IMR-90 (cell line): ENCODE results near the gene SLC22A4. TPM values are rescaled to one million over a fixed set of nuclear protein-coding genes. Genes with fewer than 3 reads are reported as not detected.

Source experiments
- ATAC-seq: fragments of 200-7000 bp; cut with Tn5 transposase; 2 replicates; pipeline ENCODE4 v1.9.1; 2020; ENCODE audit warnings: low read depth, mild to moderate bottlenecking, moderate library complexity
- BruUV-seq: library from RNA; stranded (reverse); fragments of 400-500 nt; replicated peaks from 2 replicates; lab custom pipeline; 2021; lab: Mats Ljungman, UMichigan
- CTCF ChIA-PET: fragments of 300-600 bp; formaldehyde crosslinking; extraction: SDS; loops from one replicate; lab custom pipeline; 2021; ENCODE audit warnings: antibody characterized with exemption; lab: Yijun Ruan, JAX
- POLR2A ChIA-PET: fragments of 300-600 bp; sonication (Branson Sonifier 250); formaldehyde crosslinking; loops from one replicate; lab custom pipeline; 2022; ENCODE audit warnings: antibody characterized with exemption; ENCODE audit not compliant: unreplicated experiment; lab: Charles Lee
- DNase-seq: peaks from one replicate; pipeline ENCODE4 v3.0.0; 2013
- H2AFZ ChIP-seq: replicated peaks from 2 replicates; pipeline ENCODE3; 2013; ENCODE audit warnings: low read length, mild to moderate bottlenecking; ENCODE audit not compliant: poor library complexity
- H2AK5ac ChIP-seq: 2 replicates; pipeline ENCODE4 v1.6.1; 2013; ENCODE audit warnings: low read depth, low read length, inconsistent platforms
- H2AK9ac ChIP-seq: replicated peaks from 2 replicates; pipeline ENCODE3; 2013; ENCODE audit warnings: mild to moderate bottlenecking, low read depth, low read length, moderate library complexity; ENCODE audit not compliant: poor library complexity
- H2BK120ac ChIP-seq: 2 replicates; pipeline ENCODE4 v1.6.1; 2013; ENCODE audit warnings: low read depth, low read length, inconsistent platforms
- H2BK15ac ChIP-seq: 3 replicates; pipeline ENCODE4 v1.6.1; 2013; ENCODE audit warnings: low read depth, low read length, inconsistent platforms
- H2BK20ac ChIP-seq: 2 replicates; pipeline ENCODE4 v1.6.1; 2013; ENCODE audit warnings: low read depth, mild to moderate bottlenecking, inconsistent platforms, low read length, moderate library complexity
- H2BK5ac ChIP-seq: 2 replicates; pipeline ENCODE4 v1.6.1; 2013; ENCODE audit warnings: mild to moderate bottlenecking, low read depth, low read length, inconsistent platforms; ENCODE audit not compliant: poor library complexity, severe bottlenecking
- H3K14ac ChIP-seq: replicated peaks from 2 replicates; pipeline ENCODE4 v1.6.1; 2013; ENCODE audit warnings: low read depth, low read length, inconsistent platforms
- H3K18ac ChIP-seq: 2 replicates; pipeline ENCODE4 v1.6.1; 2013; ENCODE audit warnings: low read depth, low read length, control low read depth
- H3K23ac ChIP-seq: 2 replicates; pipeline ENCODE4 v1.6.1; 2013; ENCODE audit warnings: low read depth, low read length, inconsistent platforms
- H3K27ac ChIP-seq: 2 replicates; pipeline ENCODE4 v1.5.1; 2013; ENCODE audit warnings: mild to moderate bottlenecking, control low read depth, low read length; ENCODE audit not compliant: insufficient read depth
- H3K27me3 ChIP-seq: 2 replicates; pipeline ENCODE4 v1.6.1; 2013; ENCODE audit warnings: low read length; ENCODE audit not compliant: control insufficient read depth, insufficient read depth
- H3K36me3 ChIP-seq: 2 replicates; pipeline ENCODE4 v1.6.1; 2013; ENCODE audit warnings: low read length, mixed read lengths; ENCODE audit not compliant: control insufficient read depth, insufficient read depth
- H3K4ac ChIP-seq: 2 replicates; pipeline ENCODE4 v1.6.1; 2013; ENCODE audit warnings: low read depth, low read length, inconsistent platforms
- H3K4me1 ChIP-seq: 2 replicates; pipeline ENCODE4 v1.6.1; 2013; ENCODE audit warnings: low read length, mixed read lengths; ENCODE audit not compliant: control insufficient read depth, insufficient read depth
- H3K4me2 ChIP-seq: 2 replicates; pipeline ENCODE4 v1.6.1; 2013; ENCODE audit warnings: low read depth, mild to moderate bottlenecking, control low read depth, low read length, moderate library complexity
- H3K4me3 ChIP-seq: 2 replicates; pipeline ENCODE4 v1.5.1; 2013; ENCODE audit warnings: low read depth, mild to moderate bottlenecking, control low read depth, low read length, moderate library complexity; ENCODE audit not compliant: insufficient read depth
- H3K56ac ChIP-seq: 2 replicates; pipeline ENCODE4 v1.6.1; 2013; ENCODE audit warnings: low read length, inconsistent platforms; ENCODE audit not compliant: insufficient read depth; ENCODE audit errors: extremely low read depth
- H3K79me1 ChIP-seq, 2 experiments: 2 replicates each; pipeline ENCODE4 v1.6.1; 2013; ENCODE audit warnings: low read length in 2 of 2, inconsistent platforms in 1 of 2, low read depth in 1 of 2
- H3K9ac ChIP-seq: 2 replicates; pipeline ENCODE4 v1.6.1; 2013; ENCODE audit warnings: low read depth, low read length, control low read depth
- H3K9me1 ChIP-seq: 2 replicates; pipeline ENCODE4 v1.6.1; 2013; ENCODE audit warnings: low read length, inconsistent platforms; ENCODE audit not compliant: insufficient read depth
- H3K9me3 ChIP-seq: 2 replicates; pipeline ENCODE4 v1.6.1; 2013; ENCODE audit warnings: low read length; ENCODE audit not compliant: control insufficient read depth, insufficient read depth
- H4K20me1 ChIP-seq: 2 replicates; pipeline ENCODE4 v1.6.1; 2013; ENCODE audit warnings: low read length, inconsistent platforms; ENCODE audit not compliant: insufficient read depth
- H4K5ac ChIP-seq: 2 replicates; pipeline ENCODE4 v1.6.1; 2013; ENCODE audit warnings: mild to moderate bottlenecking, low read depth, low read length, control low read depth
- H4K8ac ChIP-seq, 2 experiments: 2 replicates each; pipeline ENCODE4 v1.6.1; 2013; ENCODE audit warnings: low read depth in 2 of 2, low read length in 2 of 2, control low read depth in 1 of 2, inconsistent platforms in 1 of 2
- H4K91ac ChIP-seq: 2 replicates; pipeline ENCODE4 v1.6.1; 2013; ENCODE audit warnings: low read depth, low read length, inconsistent platforms; ENCODE audit not compliant: insufficient read depth
- BHLHE40 ChIP-seq: fragments of 150-350 bp; IDR thresholded peaks from 2 replicates; pipeline ENCODE4 v1.6.1; 2016; ENCODE audit warnings: mild to moderate bottlenecking, low read depth, low read length
- CEBPB ChIP-seq: IDR thresholded peaks from 2 replicates; pipeline ENCODE4 v1.6.1; 2012; ENCODE audit warnings: low read depth, low read length, improper control_type of control experiment
- CHD1 ChIP-seq: IDR thresholded peaks from 2 replicates; pipeline ENCODE4 v1.6.1; 2012; ENCODE audit warnings: low read depth, low read length, improper control_type of control experiment
- FOS ChIP-seq: fragments of 150-350 bp; IDR thresholded peaks from 2 replicates; pipeline ENCODE4 v1.6.1; 2016; ENCODE audit warnings: low read depth, low read length
- MAFK ChIP-seq: IDR thresholded peaks from 2 replicates; pipeline ENCODE4 v1.6.1; 2012; ENCODE audit warnings: low read depth, low read length, improper control_type of control experiment
- MAZ ChIP-seq: IDR thresholded peaks from 2 replicates; pipeline ENCODE4 v1.6.1; 2012; ENCODE audit warnings: low read depth, mild to moderate bottlenecking, low read length, improper control_type of control experiment, moderate library complexity, borderline replicate concordance
- MXI1 ChIP-seq: IDR thresholded peaks from 2 replicates; pipeline ENCODE4 v1.6.1; 2012; ENCODE audit warnings: low read depth, mild to moderate bottlenecking, low read length, moderate library complexity, borderline replicate concordance
- NFE2L2 ChIP-seq: fragments of 150-350 bp; IDR thresholded peaks from 2 replicates; pipeline ENCODE4 v1.6.1; 2016; ENCODE audit warnings: low read depth, mild to moderate bottlenecking, low read length
- POLR2A ChIP-seq: IDR thresholded peaks from 2 replicates; pipeline ENCODE4 v1.6.1; 2012; ENCODE audit warnings: mild to moderate bottlenecking, low read depth, low read length
- RAD21 ChIP-seq: IDR thresholded peaks from 2 replicates; pipeline ENCODE4 v1.6.1; 2012; ENCODE audit warnings: low read length, improper control_type of control experiment
- RCOR1 ChIP-seq: IDR thresholded peaks from 2 replicates; pipeline ENCODE4 v1.6.1; 2012; ENCODE audit warnings: mild to moderate bottlenecking, low read length, improper control_type of control experiment; ENCODE audit not compliant: insufficient replicate concordance
- RFX5 ChIP-seq: IDR thresholded peaks from 2 replicates; pipeline ENCODE4 v1.8.0; 2012; ENCODE audit warnings: low read depth, mild to moderate bottlenecking, low read length, moderate library complexity
- SMC3 ChIP-seq: fragments of 150-350 bp; IDR thresholded peaks from 2 replicates; pipeline ENCODE4 v1.6.1; 2016; ENCODE audit warnings: low read depth, mild to moderate bottlenecking, antibody characterized with exemption, low read length, moderate library complexity
- dilution Hi-C: fragments of 300-500 bp; cut with HindIII; formaldehyde crosslinking; loops from one replicate; pipeline ENCODE4 v1.14.3; 2018; ENCODE audit warnings: low sequenced_read_pairs; ENCODE audit not compliant: unreplicated experiment
- in situ Hi-C: fragments of 300-500 bp; cut with MboI; formaldehyde crosslinking; loops from 3 replicates; pipeline ENCODE4 v1.14.3; 2019; ENCODE audit warnings: low sequenced_read_pairs, inconsistent platforms, mixed read lengths
- intact Hi-C: fragments of 100-400 bp; cut with micrococcal nuclease; formaldehyde crosslinking; loops from 2 replicates; pipeline ENCODE4 v1.10.0; 2022
- polyA plus RNA-seq, 3 experiments: library from polyadenylated mRNA; depleted of rRNA; stranded (reverse); fragments of >200 nt; gene quantifications; 2 replicates each; pipeline ENCODE4 v1.2.3, GENCODE V29; 2012; ENCODE audit warnings: low replicate concordance in 1 of 3
- total RNA-seq: library from RNA; depleted of rRNA; stranded (reverse); fragments of >200 nt; gene quantifications from 2 replicates; pipeline ENCODE4 v1.2.3, GENCODE V29; 2012
- TF ChIP-seq, protein P1 (sequence below): fragments of 150-350 bp; IDR thresholded peaks from 2 replicates; pipeline ENCODE4 v1.6.1; 2017; ENCODE audit warnings: mild to moderate bottlenecking, antibody characterized with exemption, low read length, low read depth
- TF ChIP-seq, protein P2 (sequence below): conservative IDR thresholded peaks from 2 replicates; pipeline ENCODE4 v1.5.1; 2012; ENCODE audit warnings: mild to moderate bottlenecking, low read depth, low read length, improper control_type of control experiment
- TF ChIP-seq, protein P3 (sequence below): fragments of 150-350 bp; IDR thresholded peaks from 2 replicates; pipeline ENCODE4 v1.6.1; 2016; ENCODE audit warnings: low read depth, mild to moderate bottlenecking, low read length, moderate library complexity, borderline replicate concordance

The SLC22A4 gene
- total and polyA plus RNA-seq, 2 of the 4 experiments (the other 2 are of a cell fraction): 2.6 to 3.2 TPM

DNA sequence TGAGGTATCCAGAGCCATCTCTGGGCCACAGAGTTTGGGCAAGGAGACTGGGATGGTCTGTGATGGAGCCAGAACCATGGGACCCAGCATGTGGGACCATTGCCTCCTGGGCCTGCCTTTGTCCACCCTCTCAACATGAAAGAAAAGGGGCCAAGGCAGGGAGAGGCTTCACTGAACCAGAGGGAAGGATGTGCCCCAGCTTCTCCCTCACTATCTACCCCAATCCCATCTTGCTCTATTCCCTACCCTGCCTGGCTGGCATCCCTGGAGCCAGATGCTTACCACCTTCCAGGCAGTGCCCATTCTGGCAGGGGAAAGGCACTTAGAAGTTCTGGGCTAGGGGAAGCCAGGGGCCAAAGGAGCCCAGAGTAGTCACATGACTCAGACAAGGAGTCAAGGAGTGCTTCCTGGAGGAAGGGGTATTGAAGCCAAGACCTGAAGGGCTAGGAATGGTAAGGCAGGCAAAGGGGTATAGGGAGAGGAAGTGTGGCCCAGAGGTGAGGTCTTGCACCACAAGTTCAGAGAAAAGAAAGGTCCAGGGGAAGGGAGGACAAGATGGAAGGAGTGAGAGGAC is 26.9 kb upstream of the SLC22A4 start:
- in situ Hi-C loops: no loop called here
- CTCF ChIA-PET: interaction anchor here (0.6 kb wide), 1 partner anchor 51 kb away, joined by 5 read pairs; no protein-coding TSS in a partner anchor

More for the DNA sequence above, 26.9 kb upstream of the SLC22A4 start:
- POLR2A ChIA-PET: no interaction called here
- peaks cover 57% of the 10 kb centered on the region for H3K4me1 ChIP-seq
- no peaks in the 10 kb centered on the region for H3K9me3 ChIP-seq
- no peak overlapping the region for H3K4me3 ChIP-seq
- H2AK5ac ChIP-seq: peak overlapping the region; percentile 58
- H3K14ac ChIP-seq: no peak overlapping the region
- peak overlapping the region; percentile 15 for H2BK5ac ChIP-seq
- dilution Hi-C loops: no loop called here
- H3K79me1 ChIP-seq: peaks cover 21 to 78% of the 10 kb centered on the region in 2 experiments
- no peak overlapping the region for H3K4me2 ChIP-seq
- intact Hi-C loops: no loop called here
- peaks cover 66% of the 10 kb centered on the region for H3K36me3 ChIP-seq
- 0 out of 3 replicates have a peak overlapping the region, but pooled peaks have one; percentile 20 for H2BK15ac ChIP-seq
- no peak overlapping the region for H4K8ac ChIP-seq
- no peaks in the 10 kb centered on the region for H3K27me3 ChIP-seq
- H2BK20ac ChIP-seq: no peak overlapping the region
- no peak overlapping the region for H2AK9ac ChIP-seq
- H4K91ac ChIP-seq: no peak overlapping the region
- H3K4ac ChIP-seq: no peak overlapping the region; the same call in 1 of the 2 replicates
- no peak overlapping the region for H3K23ac ChIP-seq
- peak overlapping the region; percentile 11 for H2AFZ ChIP-seq
- H4K20me1 ChIP-seq: peaks cover 12% of the 10 kb centered on the region
- no peak overlapping the region for H3K27ac ChIP-seq
- no peak overlapping the region for H4K5ac ChIP-seq
- no TSS peak for BruUV-seq
- no peak overlapping the region for H3K56ac ChIP-seq
- no peak overlapping the region for H3K18ac ChIP-seq
- no peak for ATAC-seq
- no peak overlapping the region; the same call in 1 of the 2 replicates for H2BK120ac ChIP-seq
- no peak for DNase-seq
- TF ChIP-seq RCOR1: no peak
- no peak for TF ChIP-seq RAD21
- no peak for TF ChIP-seq NFE2L2
- TF ChIP-seq SMC3: no peak
- TF ChIP-seq CEBPB: no peak
- no peak for TF ChIP-seq BHLHE40
- TF ChIP-seq MXI1: no peak
- no peak for TF ChIP-seq CHD1
- no peak for TF ChIP-seq MAFK
- TF ChIP-seq, protein P1, sequence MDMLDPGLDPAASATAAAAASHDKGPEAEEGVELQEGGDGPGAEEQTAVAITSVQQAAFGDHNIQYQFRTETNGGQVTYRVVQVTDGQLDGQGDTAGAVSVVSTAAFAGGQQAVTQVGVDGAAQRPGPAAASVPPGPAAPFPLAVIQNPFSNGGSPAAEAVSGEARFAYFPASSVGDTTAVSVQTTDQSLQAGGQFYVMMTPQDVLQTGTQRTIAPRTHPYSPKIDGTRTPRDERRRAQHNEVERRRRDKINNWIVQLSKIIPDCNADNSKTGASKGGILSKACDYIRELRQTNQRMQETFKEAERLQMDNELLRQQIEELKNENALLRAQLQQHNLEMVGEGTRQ: no peak
- TF ChIP-seq FOS: no peak
- no peak for TF ChIP-seq MAZ
- no peak for TF ChIP-seq RFX5
- TF ChIP-seq, protein P2, sequence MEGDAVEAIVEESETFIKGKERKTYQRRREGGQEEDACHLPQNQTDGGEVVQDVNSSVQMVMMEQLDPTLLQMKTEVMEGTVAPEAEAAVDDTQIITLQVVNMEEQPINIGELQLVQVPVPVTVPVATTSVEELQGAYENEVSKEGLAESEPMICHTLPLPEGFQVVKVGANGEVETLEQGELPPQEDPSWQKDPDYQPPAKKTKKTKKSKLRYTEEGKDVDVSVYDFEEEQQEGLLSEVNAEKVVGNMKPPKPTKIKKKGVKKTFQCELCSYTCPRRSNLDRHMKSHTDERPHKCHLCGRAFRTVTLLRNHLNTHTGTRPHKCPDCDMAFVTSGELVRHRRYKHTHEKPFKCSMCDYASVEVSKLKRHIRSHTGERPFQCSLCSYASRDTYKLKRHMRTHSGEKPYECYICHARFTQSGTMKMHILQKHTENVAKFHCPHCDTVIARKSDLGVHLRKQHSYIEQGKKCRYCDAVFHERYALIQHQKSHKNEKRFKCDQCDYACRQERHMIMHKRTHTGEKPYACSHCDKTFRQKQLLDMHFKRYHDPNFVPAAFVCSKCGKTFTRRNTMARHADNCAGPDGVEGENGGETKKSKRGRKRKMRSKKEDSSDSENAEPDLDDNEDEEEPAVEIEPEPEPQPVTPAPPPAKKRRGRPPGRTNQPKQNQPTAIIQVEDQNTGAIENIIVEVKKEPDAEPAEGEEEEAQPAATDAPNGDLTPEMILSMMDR: no peak
- TF ChIP-seq, protein P3, sequence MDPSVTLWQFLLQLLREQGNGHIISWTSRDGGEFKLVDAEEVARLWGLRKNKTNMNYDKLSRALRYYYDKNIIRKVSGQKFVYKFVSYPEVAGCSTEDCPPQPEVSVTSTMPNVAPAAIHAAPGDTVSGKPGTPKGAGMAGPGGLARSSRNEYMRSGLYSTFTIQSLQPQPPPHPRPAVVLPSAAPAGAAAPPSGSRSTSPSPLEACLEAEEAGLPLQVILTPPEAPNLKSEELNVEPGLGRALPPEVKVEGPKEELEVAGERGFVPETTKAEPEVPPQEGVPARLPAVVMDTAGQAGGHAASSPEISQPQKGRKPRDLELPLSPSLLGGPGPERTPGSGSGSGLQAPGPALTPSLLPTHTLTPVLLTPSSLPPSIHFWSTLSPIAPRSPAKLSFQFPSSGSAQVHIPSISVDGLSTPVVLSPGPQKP: no peak
- no peak for TF ChIP-seq POLR2A
- no peak overlapping the region for H3K9ac ChIP-seq
- H3K9me1 ChIP-seq: peaks cover 74% of the 10 kb centered on the region
